HG03469 (cell line): ENCODE data around the gene SEC24A.
A peak's percentile ranks its signal among the peaks of the same experiment; 100 is the strongest.
"Not testable (repeated sequence)": the region's sequence is repeated elsewhere in the genome, so short reads cannot be mapped to it uniquely, and the experiment has no call there.

ENCODE experiments used
- ATAC-seq: cut with Tn5 transposase; IDR thresholded peaks from one replicate; pipeline ENCODE4 v1.9.1; 2021; ENCODE audit warnings: mild to moderate bottlenecking, moderate library complexity, moderate number of reproducible peaks; ENCODE audit not compliant: unreplicated experiment

SEC24A gene

DNA sequence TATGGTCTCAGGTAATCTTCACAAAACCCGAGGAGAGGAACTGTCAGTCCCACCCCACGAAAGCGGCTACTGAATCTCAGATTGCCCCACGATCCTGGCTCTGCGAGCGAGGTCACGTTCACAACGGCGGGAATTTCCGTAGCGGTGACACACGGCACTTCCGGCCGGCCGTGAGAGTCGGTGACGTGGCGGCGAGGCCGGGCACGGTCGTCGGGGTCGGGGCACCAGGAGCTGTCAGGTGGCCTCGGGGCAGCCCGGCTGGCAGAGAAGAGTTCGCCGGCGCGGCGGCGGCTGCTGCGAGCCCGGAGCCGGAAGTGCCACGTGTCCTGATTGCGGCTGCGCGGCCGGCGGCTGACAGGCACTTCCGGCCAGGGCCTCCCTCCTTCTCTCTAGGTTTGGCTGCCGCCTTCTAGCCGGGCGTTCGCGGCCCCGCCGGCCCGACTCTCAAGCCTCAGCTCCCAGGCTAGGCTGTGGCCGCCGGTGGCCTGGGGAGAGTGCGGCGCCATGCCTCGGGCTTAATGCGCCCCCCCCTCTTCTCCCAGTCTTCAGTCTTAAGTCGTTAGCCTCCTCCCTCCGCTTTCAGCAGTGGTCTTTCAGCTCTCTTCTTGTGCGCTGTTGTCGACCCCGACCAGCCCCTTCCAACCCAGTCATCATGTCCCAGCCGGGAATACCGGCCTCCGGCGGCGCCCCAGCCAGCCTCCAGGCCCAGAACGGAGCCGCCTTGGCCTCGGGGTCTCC lies at the start of gene SEC24A:
Gene SEC24A (plus strand): TSS at position 361 of the 738 bp plus-strand sequence. CDS start 292 bp downstream, at position 653.
- peak; percentile 77 for ATAC-seq

GRCh38 chr5:134599820-134600219 lies 48.8 kb upstream of the SEC24A start:
- not testable (repeated sequence) for ATAC-seq

DNA sequence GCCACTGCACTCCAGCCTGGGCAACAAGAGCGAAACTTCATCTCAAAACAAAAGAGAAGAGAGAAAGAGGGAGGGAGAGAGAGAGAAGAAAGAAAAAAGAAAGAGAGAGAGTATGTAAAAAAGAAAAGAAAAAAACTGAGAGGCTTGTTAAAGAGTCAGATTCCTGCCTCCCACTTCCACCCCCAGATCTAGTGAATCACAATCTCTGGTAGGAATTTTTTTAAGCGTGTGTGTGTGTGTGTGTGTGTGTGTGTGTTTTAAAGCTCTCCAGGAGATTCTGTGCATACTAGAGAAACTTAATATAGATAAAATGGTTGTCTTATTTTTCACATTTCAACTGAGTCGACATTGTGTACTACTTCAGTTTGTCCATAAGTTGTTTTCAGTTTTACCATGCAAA lies 48.0 kb upstream of the SEC24A start:
- no peak for ATAC-seq

GRCh38 chr5:134603059-134603458 lies 45.5 kb upstream of the SEC24A start:
- ATAC-seq = no peak

- ATAC-seq = no peak
Measured at GRCh38 chr5:134604908-134605307, 43.7 kb upstream of the SEC24A start.

- ATAC-seq = no peak
Measured at GRCh38 chr5:134606726-134607125, 41.9 kb upstream of the SEC24A start.

DNA sequence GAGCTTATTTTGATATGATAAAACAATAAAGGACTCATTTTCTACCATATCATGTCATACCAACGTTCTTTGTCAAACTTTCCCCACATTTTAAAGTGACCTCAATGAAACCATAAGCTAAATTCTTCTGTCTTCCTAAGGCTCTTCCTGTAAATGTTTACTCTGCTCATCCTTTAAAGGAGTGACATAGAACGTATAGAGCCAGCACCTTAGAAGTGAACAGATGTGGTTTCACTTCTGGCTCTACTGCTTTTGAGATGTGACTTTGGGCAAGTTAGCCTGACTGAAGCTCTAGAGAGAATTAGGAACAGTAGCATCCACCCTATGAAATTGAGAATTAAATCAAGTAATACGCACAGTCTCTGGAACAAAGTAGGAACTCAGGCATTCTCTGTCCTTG lies 40.0 kb upstream of the SEC24A start:
- ATAC-seq = no peak

- no peak for ATAC-seq
Measured at GRCh38 chr5:134609232-134609851, 39.2 kb upstream of the SEC24A start.

- no peak for ATAC-seq
Measured at GRCh38 chr5:134610725-134611124, 37.9 kb upstream of the SEC24A start.

GRCh38 chr5:134611515-134611914 lies 37.1 kb upstream of the SEC24A start:
- no peak for ATAC-seq

DNA sequence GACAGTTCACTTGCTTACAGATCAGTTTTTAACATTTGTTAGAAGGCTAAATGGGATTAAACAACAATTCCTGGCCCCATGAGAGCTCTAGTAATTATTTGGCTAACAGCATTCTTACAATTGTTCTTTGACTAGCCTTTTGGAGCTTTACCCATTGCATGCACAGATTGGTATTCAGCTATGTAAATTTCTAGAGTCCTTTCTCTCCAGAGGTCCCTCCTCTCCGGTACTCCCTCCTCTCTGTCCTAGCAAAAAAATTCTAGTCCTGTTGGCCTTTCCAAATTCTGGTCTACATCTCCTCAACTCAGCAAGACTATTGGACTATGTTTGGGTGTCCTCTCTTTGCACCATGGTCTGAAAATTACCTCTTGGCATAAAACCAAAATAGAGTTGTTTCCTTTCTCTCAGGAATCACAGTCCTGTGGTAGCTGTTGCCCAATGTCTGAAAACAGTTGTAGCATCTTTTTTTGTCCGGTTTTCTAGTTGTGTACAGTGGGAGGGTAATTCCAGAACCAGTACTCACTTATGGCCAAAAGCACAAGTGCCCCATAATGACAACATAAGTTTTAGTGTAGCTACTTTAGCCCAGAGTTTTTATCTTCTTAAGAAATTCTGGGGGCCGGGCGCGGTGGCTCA lies 34.0 kb upstream of the SEC24A start:
- ATAC-seq = no peak

DNA sequence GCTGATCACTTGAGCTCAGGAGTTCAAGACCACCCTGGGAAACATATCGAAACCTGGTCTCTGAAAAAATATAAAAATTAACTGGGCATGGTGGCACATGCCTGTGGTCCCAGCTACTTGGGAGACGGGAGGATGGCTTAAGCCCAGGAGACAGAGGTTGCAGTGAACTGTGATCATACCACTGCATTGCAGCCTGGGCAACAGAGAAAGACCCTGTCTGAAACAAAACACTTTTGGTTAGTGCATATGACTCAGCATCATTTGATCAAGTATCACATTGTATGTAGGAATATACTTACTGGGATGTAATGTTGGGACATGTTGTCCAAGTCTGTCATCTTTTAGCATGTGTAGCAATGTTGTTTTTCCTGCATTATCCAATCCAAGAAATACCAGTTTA lies 28.0 kb upstream of the SEC24A start:
- no peak for ATAC-seq

- no peak for ATAC-seq
Measured at GRCh38 chr5:134625559-134625958, 23.0 kb upstream of the SEC24A start.

DNA sequence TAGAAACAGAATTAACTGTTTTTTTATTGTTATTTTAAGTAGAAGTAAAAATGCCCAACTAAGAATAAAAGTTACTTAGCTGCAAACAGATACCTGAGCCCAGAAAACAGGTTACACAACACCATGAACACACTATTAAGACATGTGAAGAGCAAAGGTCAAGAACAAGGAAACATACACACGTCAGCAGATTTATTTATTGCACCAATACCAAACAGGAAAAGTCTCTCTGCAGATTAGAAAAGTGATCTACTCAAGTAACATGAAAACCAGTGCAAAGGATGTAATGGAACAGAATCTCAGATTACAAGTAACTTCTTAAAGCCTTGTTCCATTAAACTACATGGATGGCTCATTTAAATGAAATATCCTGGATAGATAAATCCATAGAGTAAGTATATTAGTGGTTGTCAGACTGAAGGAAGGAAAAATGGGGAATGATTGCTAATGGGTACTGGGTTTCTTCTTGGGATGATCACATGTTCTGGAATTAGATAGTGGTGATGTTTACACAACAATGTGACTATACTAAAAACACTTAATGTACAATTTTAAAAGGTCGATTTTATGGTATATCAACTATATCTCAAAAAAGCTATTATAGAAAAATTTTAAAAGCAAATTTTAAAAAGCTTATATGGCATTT lies 22.1 kb upstream of the SEC24A start:
- ATAC-seq = no peak

- ATAC-seq = no peak
Measured at GRCh38 chr5:134634227-134634626, 14.4 kb upstream of the SEC24A start.

DNA sequence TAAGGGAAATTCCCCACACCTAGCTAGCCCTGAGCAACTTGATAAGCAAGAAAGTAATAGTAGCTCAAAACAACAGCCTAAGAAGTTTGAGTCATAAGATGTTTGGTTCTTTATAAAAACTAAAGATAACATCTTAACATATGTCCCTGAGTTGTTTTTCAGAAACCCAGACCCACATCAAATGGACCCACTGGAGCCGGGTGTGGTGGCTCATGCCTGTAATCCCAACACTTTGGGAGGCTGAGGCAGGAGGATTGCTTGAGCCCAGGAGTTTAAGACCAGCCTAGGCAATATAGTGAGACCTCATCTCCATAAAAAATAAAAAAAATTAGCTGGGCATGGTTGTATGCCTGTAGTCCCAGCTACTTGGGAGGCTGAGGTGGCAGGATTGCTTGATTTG lies 13.2 kb upstream of the SEC24A start:
- not testable (repeated sequence) for ATAC-seq

DNA sequence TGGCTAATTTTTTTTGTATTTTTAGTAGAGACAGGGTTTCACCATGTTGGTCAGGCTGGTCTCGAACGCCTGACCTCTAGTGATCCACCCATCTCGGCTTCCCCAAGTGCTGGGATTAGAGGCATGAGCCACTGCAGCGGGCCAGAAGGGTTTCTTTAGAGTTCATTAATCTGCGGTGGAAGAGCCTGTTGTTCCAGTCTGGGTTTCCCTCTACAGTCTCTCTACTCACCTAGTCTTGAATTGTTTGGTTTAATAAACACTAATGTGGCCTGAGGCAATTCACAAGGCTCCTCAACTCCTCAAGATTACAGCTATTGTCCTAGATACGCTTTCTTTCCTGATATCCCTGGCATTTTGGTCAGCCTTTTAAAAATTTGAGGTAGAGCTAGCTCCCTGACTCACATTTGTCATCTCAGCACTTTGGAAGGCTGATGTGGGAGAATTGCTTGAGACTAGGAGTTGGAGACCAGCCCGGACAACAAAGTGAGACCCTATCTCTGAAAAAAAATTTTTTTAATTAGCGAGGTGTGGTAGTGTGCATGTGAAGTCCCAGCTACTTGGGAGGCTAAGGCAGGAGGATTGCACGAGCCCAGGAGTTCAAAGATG lies 11.4 kb upstream of the SEC24A start:
- ATAC-seq = no peak

- ATAC-seq = no peak
Measured at GRCh38 chr5:134638760-134639201, 9.8 kb upstream of the SEC24A start.

GRCh38 chr5:134642931-134643530 lies 5.6 kb upstream of the SEC24A start:
- ATAC-seq = no peak

GRCh38 chr5:134647750-134648424 lies 698 bp upstream of the SEC24A start:
- ATAC-seq = no peak
